ENCODE results near the gene CNTNAP3.
"Not testable (repeated sequence)": the region's sequence is repeated elsewhere in the genome, so short reads cannot be mapped to it uniquely, and the experiment has no call there.

Gene CNTNAP3

GRCh38 chr9:39062966-39063365 lies 225.0 kb downstream of the CNTNAP3 start:
- not testable (repeated sequence) for DNase-seq

- DNase-seq: not testable (repeated sequence)
These were observed 233.5 kb downstream of the CNTNAP3 start for GRCh38 chr9:39054453-39054852.

GRCh38 chr9:39046833-39047232 lies 241.1 kb downstream of the CNTNAP3 start:
- not testable (repeated sequence) for DNase-seq

- not testable (repeated sequence) for DNase-seq
These were observed 245.6 kb downstream of the CNTNAP3 start for GRCh38 chr9:39042352-39042803.

GRCh38 chr9:39041774-39042173 lies 246.2 kb downstream of the CNTNAP3 start:
- not testable (repeated sequence) for DNase-seq

GRCh38 chr9:39039148-39039547 lies 248.8 kb downstream of the CNTNAP3 start:
- DNase-seq: not testable (repeated sequence)

- DNase-seq: not testable (repeated sequence)
These were observed 249.7 kb downstream of the CNTNAP3 start for GRCh38 chr9:39038221-39038620.

- not testable (repeated sequence) for DNase-seq
These were observed 254.1 kb downstream of the CNTNAP3 start for GRCh38 chr9:39033849-39034248.

- not testable (repeated sequence) for DNase-seq
These were observed 257.6 kb downstream of the CNTNAP3 start for GRCh38 chr9:39030204-39031019.

- not testable (repeated sequence) for DNase-seq
These were observed 259.1 kb downstream of the CNTNAP3 start for GRCh38 chr9:39028855-39029254.

- DNase-seq: not testable (repeated sequence)
These were observed 259.8 kb downstream of the CNTNAP3 start for GRCh38 chr9:39028168-39028567.

- DNase-seq: not testable (repeated sequence)
These were observed 261.9 kb downstream of the CNTNAP3 start for GRCh38 chr9:39025911-39026588.

Measured in NCI-H187 treated with DMSO at 0.1 percent for 48 hours (cell line).